GM10248 (cell line): ENCODE measurements around the gene RNASEH2A.

ENCODE experiments used
- CTCF ChIA-PET: fragments of 300-600 bp; sonication (Branson Sonifier 250); formaldehyde crosslinking; extraction: SDS; loops from one replicate; lab custom pipeline; 2021; ENCODE audit warnings: antibody characterized with exemption; lab: Yijun Ruan, JAX
- POLR2A ChIA-PET: fragments of 350-650 bp; sonication (Branson Sonifier 250); formaldehyde crosslinking; extraction: SDS; loops from one replicate; lab custom pipeline; 2020; ENCODE audit warnings: antibody characterized with exemption; lab: Yijun Ruan, JAX
- DNase-seq: peaks from one replicate; pipeline ENCODE4 v3.0.0; 2012; ENCODE audit errors: extremely low spot score
- CTCF ChIP-seq: IDR thresholded peaks from 2 replicates; pipeline ENCODE4 v1.5.1; 2012; ENCODE audit warnings: mild to moderate bottlenecking, low read depth; ENCODE audit errors: extremely low read depth, missing control alignments, control extremely low read depth

The RNASEH2A gene

GRCh38 chr19:12788682-12789097 is 17.7 kb upstream of the RNASEH2A start:
- ChIA-PET CTCF (interaction anchor here (1.2 to 4.3 kb wide), 5 partner anchors 11 to 59 kb away, joined by 4 to 62 read pairs (median 6); no protein-coding TSS in a partner anchor), POLR2A (interaction anchor here (0.6 to 1.6 kb wide), 3 partner anchors 10 to 16 kb away, joined by 4 to 9 read pairs (median 4); no protein-coding TSS in a partner anchor)

GRCh38 chr19:12789098-12789903 is 17.1 kb upstream of the RNASEH2A start:
- DNase-seq: no peak
- ChIA-PET CTCF (interaction anchor here (1.2 to 4.3 kb wide), 4 partner anchors 12 to 59 kb away, joined by 5 to 62 read pairs (median 7); no protein-coding TSS in a partner anchor), POLR2A (interaction anchor here (1.4 to 1.6 kb wide), 2 partner anchors 10 to 11 kb away, joined by 4 to 9 read pairs; no protein-coding TSS in a partner anchor)

More at GRCh38 chr19:12788682-12789097, 17.7 kb upstream of the RNASEH2A start:
- peak; percentile 78 for DNase-seq
- peak; percentile 27 for TF ChIP-seq CTCF

DNA sequence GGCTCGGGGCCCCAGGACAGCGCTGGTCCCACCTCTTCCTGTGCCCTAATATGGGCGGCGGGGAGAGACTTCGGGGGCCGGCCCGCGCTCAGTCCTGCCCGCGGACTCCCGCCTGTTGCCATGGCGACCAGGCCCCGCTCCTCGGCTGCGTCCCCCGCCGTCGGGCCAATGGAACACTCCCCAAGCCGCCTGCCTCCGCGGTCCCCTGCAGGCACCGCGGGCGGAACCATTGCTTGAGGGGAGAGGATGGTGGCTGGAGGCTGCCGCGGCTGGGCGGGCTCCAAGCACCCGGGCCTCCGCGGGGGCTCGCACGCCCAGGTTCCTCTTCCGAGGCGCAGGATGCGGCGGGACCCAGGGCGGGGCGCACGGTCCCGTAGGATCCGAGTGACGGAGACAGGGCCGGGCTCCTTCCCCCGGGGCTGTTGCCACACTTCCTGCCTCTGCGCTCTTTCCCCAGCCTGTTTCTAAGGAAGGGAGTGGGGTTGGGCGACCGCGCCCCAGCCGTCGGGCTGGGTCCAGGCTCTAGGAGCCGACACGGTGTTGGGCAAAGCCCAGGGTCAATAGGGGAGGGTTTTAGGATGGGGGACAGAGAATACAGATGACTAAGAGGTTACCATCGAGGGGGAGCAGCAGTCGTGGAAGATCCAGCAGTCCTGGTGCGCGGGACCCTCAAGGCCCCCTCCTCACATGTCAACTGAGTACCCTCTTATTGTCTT is 16.3 kb upstream of the RNASEH2A start:
- POLR2A ChIA-PET: interaction anchor here (1.4 to 3.6 kb wide), 3 partner anchors 7 to 12 kb away, joined by 4 to 70 read pairs (median 9); no protein-coding TSS in a partner anchor
- CTCF ChIA-PET: interaction anchor here (1.2 to 17.0 kb wide), 5 partner anchors 13 to 32 kb away, joined by 6 to 550 read pairs (median 62); partner anchors contain the start of gene HOOK2
- TF ChIP-seq CTCF: no peak
- DNase-seq: peak; percentile 94

More at GRCh38 chr19:12789098-12789903, 17.1 kb upstream of the RNASEH2A start:
- no peak for TF ChIP-seq CTCF

DNA sequence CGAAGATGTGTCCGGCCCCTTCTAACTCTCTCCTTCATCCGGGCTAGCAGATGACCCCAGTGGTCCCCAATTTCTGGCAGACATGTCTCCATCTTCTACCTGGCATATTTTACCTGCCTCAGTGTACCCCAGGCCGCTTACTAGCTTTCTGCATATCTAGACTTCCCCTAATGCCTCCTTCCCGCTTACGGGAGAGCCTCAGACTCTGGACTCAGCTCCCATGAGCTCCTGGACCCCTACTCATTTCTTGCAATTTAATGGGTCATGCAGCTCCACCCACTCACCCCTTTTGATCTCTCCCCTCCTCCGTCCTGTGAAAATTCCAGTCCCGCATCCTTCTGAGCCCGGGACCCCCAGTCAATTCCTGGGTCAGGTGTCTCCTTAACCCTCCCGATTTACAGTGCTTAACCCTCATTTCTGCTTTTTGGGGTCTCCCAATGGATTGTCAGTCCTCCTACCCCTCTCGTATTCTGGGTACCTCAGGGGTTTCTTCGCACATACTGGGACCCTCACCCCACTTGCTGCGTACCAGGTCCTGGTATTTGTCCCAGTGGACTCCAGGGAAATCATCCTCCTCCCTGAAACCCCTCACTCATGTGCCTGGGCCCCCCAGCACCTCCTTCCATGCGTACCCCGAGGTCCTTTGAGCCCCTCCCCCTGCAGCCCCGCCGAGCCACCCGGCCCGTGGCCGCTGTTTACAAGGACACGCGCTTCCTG is 15.6 kb upstream of the RNASEH2A start:
- no peak for TF ChIP-seq CTCF
- ChIA-PET POLR2A (interaction anchor here (0.5 to 3.6 kb wide), 24 partner anchors 8 to 866 kb away, joined by 3 to 110 read pairs (median 6); partner anchors contain the start of genes GCDH, GET3, MAN2B1 and PRDX2), CTCF (interaction anchor here (1.2 to 17.0 kb wide), 5 partner anchors 13 to 57 kb away, joined by 3 to 550 read pairs (median 6); partner anchors contain the start of genes HOOK2 and RNASEH2A)
- no peak for DNase-seq

- peak; percentile 90 for DNase-seq
- ChIA-PET POLR2A (interaction anchor here (0.5 to 3.6 kb wide), 32 partner anchors 9 to 867 kb away, joined by 3 to 110 read pairs (median 4); partner anchors contain the start of genes CALR, GCDH, GET3 and MAN2B1), CTCF (interaction anchor here (1.2 to 17.0 kb wide), 7 partner anchors 11 to 58 kb away, joined by 3 to 550 read pairs (median 5); partner anchors contain the start of genes HOOK2, RNASEH2A and THSD8)
- peak; percentile 11 for TF ChIP-seq CTCF
These were observed 14.9 kb upstream of the RNASEH2A start, which contains the start of gene JUNB for GRCh38 chr19:12791345-12792050. TSS of gene JUNB (plus strand) at chr19:12791486. CDS start at chr19:12791772, 286 bp downstream.
